ENCODE data around the gene CCDC40. TPM values are rescaled to one million over a fixed set of nuclear protein-coding genes. Genes with fewer than 3 reads are reported as not detected.

CCDC40 gene
- total and polyA plus RNA-seq, 2 experiments from 2014 or later: 2.4 to 3.0 TPM

DNA sequence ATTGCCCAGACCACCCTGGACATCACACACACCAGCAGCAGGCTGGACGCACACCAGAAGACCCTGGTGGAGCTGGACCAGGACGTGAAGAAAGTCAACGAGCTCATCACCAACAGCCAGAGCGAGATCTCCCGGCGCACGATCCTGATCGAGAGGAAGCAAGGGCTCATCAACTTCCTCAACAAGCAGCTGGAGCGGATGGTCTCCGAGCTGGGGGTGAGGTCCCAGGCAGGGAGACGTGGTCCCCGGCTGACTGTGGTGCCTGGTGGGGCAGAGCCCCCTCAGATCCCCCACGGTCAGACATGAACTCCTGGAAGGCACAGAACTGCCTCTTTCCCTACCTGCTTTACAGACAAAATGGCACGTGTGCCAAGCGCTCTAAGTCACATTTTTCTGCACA lies 48.3 kb downstream of the CCDC40 start:
- Histone ChIP-seq H3K4me3 (no peak overlapping the region), H3K4me1 (ENCODE audit: insufficient read depth) (no peaks in the 10 kb centered on the region), H3K79me2 (ENCODE audit: insufficient read depth) (no peaks in the 10 kb centered on the region), H2AFZ (no peak overlapping the region), H3K9ac (no peak overlapping the region), H3K4me2 (ENCODE audit: unreplicated experiment) (no peak overlapping the region), H3K36me3 (ENCODE audit: low read depth) (no peaks in the 10 kb centered on the region), H3K9me3 (ENCODE audit: low read depth) (no peaks in the 10 kb centered on the region), H3K9me2 (ENCODE audit: insufficient read depth) (no peaks in the 10 kb centered on the region), H4K20me1 (ENCODE audit: insufficient read depth) (no peaks in the 10 kb centered on the region), H3K27ac (no peak overlapping the region), H3K27me3 (replicated peaks; ENCODE audit: insufficient read depth) (no peaks in the 10 kb centered on the region), H3F3A (ENCODE audit: insufficient read depth) (no peaks in the 10 kb centered on the region)
- WGBS, 2 experiments (ENCODE audit: low coverage in 1 of 2, low lambda C conversion rate in 2 of 2, missing lambda C conversion rate in 2 of 2): 72 to 76% methylated on average over 15 of the region's 15 CpGs
- DNase-seq: no peak
- no peak for TF ChIP-seq EZH2phosphoT487 (IDR thresholded peaks at IDR 0.05; ENCODE audit: insufficient read depth, low read depth)
- no peak for TF ChIP-seq EZH2 (IDR thresholded peaks at IDR 0.05; ENCODE audit: insufficient read depth, poor library complexity, severe bottlenecking)
- in situ Hi-C loops (cut with MboI): no loop called here

DNA sequence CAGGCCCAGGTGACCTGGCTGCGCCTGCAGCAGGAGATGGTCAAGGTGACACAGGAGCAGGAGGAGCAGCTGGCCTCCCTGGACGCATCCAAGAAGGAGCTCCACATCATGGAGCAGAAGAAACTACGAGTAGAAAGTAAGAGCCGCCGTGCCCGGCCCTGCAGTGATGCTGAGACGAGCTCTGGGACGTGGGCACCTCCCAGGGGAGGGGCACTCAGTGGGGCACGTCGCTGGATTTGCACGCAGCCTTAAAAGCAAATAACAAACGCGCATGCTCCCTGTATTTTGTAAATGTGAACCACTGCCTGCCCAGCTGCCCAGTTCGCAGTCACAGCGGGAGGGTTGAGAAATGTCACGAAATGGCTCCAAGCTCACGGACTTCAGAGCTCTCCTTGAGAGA lies 49.6 kb downstream of the CCDC40 start:
- Histone ChIP-seq H3K4me2 (ENCODE audit: unreplicated experiment) (no peak overlapping the region), H3K36me3 (ENCODE audit: low read depth) (no peaks in the 10 kb centered on the region), H3K9me3 (ENCODE audit: low read depth) (no peaks in the 10 kb centered on the region), H3K4me1 (ENCODE audit: insufficient read depth) (no peaks in the 10 kb centered on the region), H4K20me1 (ENCODE audit: insufficient read depth) (no peaks in the 10 kb centered on the region), H3K79me2 (ENCODE audit: insufficient read depth) (no peaks in the 10 kb centered on the region), H3K27ac (no peak overlapping the region), H3K9ac (no peak overlapping the region), H3K4me3 (no peak overlapping the region), H3F3A (ENCODE audit: insufficient read depth) (no peaks in the 10 kb centered on the region), H3K9me2 (ENCODE audit: insufficient read depth) (no peaks in the 10 kb centered on the region), H2AFZ (no peak overlapping the region), H3K27me3 (replicated peaks; ENCODE audit: insufficient read depth) (no peaks in the 10 kb centered on the region)
- 92 to 93% methylated on average over 17 of the region's 17 CpGs for WGBS, 2 experiments (ENCODE audit: low coverage in 1 of 2, low lambda C conversion rate in 2 of 2, missing lambda C conversion rate in 2 of 2)
- TF ChIP-seq EZH2phosphoT487 (IDR thresholded peaks at IDR 0.05; ENCODE audit: insufficient read depth, low read depth) (no peak), EZH2 (IDR thresholded peaks at IDR 0.05; ENCODE audit: insufficient read depth, poor library complexity, severe bottlenecking) (no peak)
- no peak for DNase-seq
- in situ Hi-C loops (cut with MboI): no loop called here

DNA sequence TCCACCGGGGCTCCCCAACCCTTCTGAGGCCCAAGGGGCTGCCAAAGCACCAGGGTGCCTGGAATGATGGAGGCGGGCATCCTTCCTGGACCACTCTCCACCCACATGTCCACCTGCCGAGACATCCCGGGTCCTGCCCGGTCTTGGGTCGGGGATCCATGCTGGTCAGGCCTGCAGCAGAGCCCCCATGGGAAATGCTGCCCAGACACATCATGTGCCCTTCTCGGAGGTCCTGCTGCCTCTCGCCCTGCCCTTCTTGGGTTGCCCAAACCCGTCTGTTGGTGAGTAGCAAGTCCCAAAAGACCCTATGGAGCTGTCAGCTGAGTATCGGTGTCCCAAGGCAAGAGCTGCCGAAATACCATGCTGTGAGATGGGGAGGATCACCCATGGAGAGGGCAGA lies 50.2 kb downstream of the CCDC40 start:
- no peak for DNase-seq
- Histone ChIP-seq H3F3A (ENCODE audit: insufficient read depth) (no peaks in the 10 kb centered on the region), H3K27me3 (replicated peaks; ENCODE audit: insufficient read depth) (no peaks in the 10 kb centered on the region), H3K4me1 (ENCODE audit: insufficient read depth) (no peaks in the 10 kb centered on the region), H3K9me3 (ENCODE audit: low read depth) (no peaks in the 10 kb centered on the region), H3K4me3 (no peak overlapping the region), H3K36me3 (ENCODE audit: low read depth) (no peaks in the 10 kb centered on the region), H3K9me2 (ENCODE audit: insufficient read depth) (no peaks in the 10 kb centered on the region), H3K27ac (no peak overlapping the region), H3K4me2 (ENCODE audit: unreplicated experiment) (no peak overlapping the region), H2AFZ (no peak overlapping the region), H4K20me1 (ENCODE audit: insufficient read depth) (no peaks in the 10 kb centered on the region), H3K9ac (no peak overlapping the region), H3K79me2 (ENCODE audit: insufficient read depth) (no peaks in the 10 kb centered on the region)
- TF ChIP-seq EZH2 (IDR thresholded peaks at IDR 0.05; ENCODE audit: insufficient read depth, poor library complexity, severe bottlenecking) (no peak), EZH2phosphoT487 (IDR thresholded peaks at IDR 0.05; ENCODE audit: insufficient read depth, low read depth) (no peak)
- in situ Hi-C loops (cut with MboI): no loop called here
- WGBS, 2 experiments (ENCODE audit: low coverage in 1 of 2, low lambda C conversion rate in 2 of 2, missing lambda C conversion rate in 2 of 2): 82 to 83% methylated on average over 11 of the region's 11 CpGs

DNA sequence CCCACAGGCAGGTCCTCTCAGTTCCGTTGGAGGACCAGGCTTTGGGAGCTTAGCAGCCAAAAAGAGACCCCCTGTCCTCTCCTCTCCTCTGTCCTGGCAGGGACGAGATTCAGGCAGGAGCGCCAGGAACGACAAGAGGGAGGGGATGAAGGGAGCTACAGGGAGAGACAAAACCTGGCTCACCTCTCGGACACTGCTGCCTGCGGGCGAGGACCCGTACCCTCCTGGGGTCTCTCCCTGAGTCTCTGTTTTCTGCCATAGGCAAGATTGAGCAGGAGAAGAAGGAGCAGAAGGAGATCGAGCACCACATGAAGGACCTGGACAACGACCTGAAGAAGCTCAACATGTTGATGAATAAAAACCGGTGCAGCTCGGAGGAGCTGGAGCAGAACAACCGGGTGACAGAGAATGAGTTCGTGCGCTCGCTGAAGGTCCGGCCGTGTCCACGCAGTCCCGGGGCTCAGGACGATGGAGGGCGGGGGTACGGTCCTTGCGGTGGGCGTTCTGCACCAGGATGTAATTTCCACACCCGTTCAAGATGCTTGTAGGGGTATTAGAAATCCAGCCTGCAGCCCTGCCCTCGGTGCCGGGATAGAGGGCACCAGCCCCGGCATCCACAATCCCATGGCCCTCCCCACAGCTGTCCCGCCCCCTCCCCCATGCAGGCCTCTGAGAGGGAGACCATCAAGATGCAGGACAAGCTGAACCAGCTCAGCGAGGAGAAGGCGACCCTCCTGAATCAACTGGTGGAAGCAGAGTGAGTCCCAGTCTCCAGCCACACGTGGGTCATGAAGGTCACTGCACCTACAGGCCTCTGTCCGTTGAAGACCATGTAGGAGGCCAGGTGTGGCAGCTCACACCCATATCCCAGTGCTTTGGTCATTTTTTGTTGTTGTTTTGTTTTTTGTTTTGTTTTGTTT lies 51.2 kb downstream of the CCDC40 start:
- Histone ChIP-seq H4K20me1 (ENCODE audit: insufficient read depth) (no peaks in the 10 kb centered on the region), H3K4me2 (ENCODE audit: unreplicated experiment) (no peak overlapping the region), H2AFZ (no peak overlapping the region), H3K9me3 (ENCODE audit: low read depth) (no peaks in the 10 kb centered on the region), H3K79me2 (ENCODE audit: insufficient read depth) (no peaks in the 10 kb centered on the region), H3K4me3 (no peak overlapping the region), H3K27me3 (replicated peaks; ENCODE audit: insufficient read depth) (no peaks in the 10 kb centered on the region), H3K36me3 (ENCODE audit: low read depth) (no peaks in the 10 kb centered on the region), H3F3A (ENCODE audit: insufficient read depth) (no peaks in the 10 kb centered on the region), H3K9me2 (ENCODE audit: insufficient read depth) (no peaks in the 10 kb centered on the region), H3K4me1 (ENCODE audit: insufficient read depth) (no peaks in the 10 kb centered on the region), H3K27ac (no peak overlapping the region), H3K9ac (no peak overlapping the region)
- TF ChIP-seq EZH2 (IDR thresholded peaks at IDR 0.05; ENCODE audit: insufficient read depth, poor library complexity, severe bottlenecking): no peak
- no peak for TF ChIP-seq EZH2phosphoT487 (IDR thresholded peaks at IDR 0.05; ENCODE audit: insufficient read depth, low read depth)
- WGBS, 2 experiments (ENCODE audit: low coverage in 1 of 2, low lambda C conversion rate in 2 of 2, missing lambda C conversion rate in 2 of 2): 77 to 84% methylated on average over 29 to 34 of the region's 34 CpGs
- in situ Hi-C loops (cut with MboI): no loop called here
- DNase-seq: no peak

All from GM23248 (cell line).